HG02763 (cell line): Measurements from ENCODE around the gene NMRK2.

Experiments used
- ATAC-seq: cut with Tn5 transposase; IDR thresholded peaks from one replicate; pipeline ENCODE4 v1.9.1; 2021; ENCODE audit warnings: mild to moderate bottlenecking, moderate library complexity; ENCODE audit not compliant: unreplicated experiment

NMRK2 gene

GRCh38 chr19:3981373-3981735 is 48.5 kb downstream of the NMRK2 start:
- ATAC-seq, result no peak

- ATAC-seq, result no peak
Observed at GRCh38 chr19:3981736-3982681, 49.1 kb downstream of the NMRK2 start.

GRCh38 chr19:3982701-3983541 is 50.1 kb downstream of the NMRK2 start:
- ATAC-seq, result no peak

GRCh38 chr19:3983542-3983914 is 50.7 kb downstream of the NMRK2 start:
- no peak for ATAC-seq

- no peak for ATAC-seq
Observed at GRCh38 chr19:3983936-3984583, 51.2 kb downstream of the NMRK2 start.

- no peak for ATAC-seq
Observed at GRCh38 chr19:3984584-3984907, 51.7 kb downstream of the NMRK2 start.

- peak; percentile 59 for ATAC-seq
Observed at GRCh38 chr19:3984908-3985642, 52.2 kb downstream of the NMRK2 start, which contains the start of gene EEF2. EEF2 (minus strand) TSS chr19:3985463; CDS start chr19:3985380, 83 bp downstream.

- no peak for ATAC-seq
Observed at GRCh38 chr19:3985643-3986259, 52.9 kb downstream of the NMRK2 start.

GRCh38 chr19:3986260-3987041 is 53.6 kb downstream of the NMRK2 start:
- ATAC-seq, result no peak

- peak; percentile 38 for ATAC-seq
Observed at GRCh38 chr19:3987619-3988371, 54.9 kb downstream of the NMRK2 start.

- no peak for ATAC-seq
Observed at GRCh38 chr19:3990815-3991117, 57.9 kb downstream of the NMRK2 start.
